ENCODE measurements around the gene CAMK1D.

- TF ChIP-seq CTCF (IDR thresholded peaks at IDR 0.05) (no peak), POLR2A (IDR thresholded peaks at IDR 0.05) (no peak), POLR2AphosphoS5 (IDR thresholded peaks at IDR 0.05; ENCODE audit: insufficient read depth in 1 of 2, low read depth in 1 of 2) (no peak)
These were observed 489.0 kb downstream of the CAMK1D start for GRCh38 chr10:12838366-12838765.
